A673 (cell line): ENCODE data around the gene CSNK2A1.

ENCODE experiments used
- EZH2 ChIP-seq: fragments of 200-600 bp; sonication (generic); IDR thresholded peaks from 2 replicates; pipeline ENCODE4 v1.6.1; 2017; ENCODE audit warnings: borderline replicate concordance, low read depth, mild to moderate bottlenecking, mixed read lengths, antibody characterized with exemption, low read length; ENCODE audit not compliant: poor library complexity, severe bottlenecking
- TF ChIP-seq, protein P1 (sequence below): fragments of 300-800, 200-600 bp; sonication (generic); conservative IDR thresholded peaks from 2 replicates; pipeline ENCODE4 v1.5.1; 2017; ENCODE audit warnings: low read depth, mild to moderate bottlenecking, antibody characterized with exemption, low read length, moderate library complexity, mixed read lengths

DNA sequence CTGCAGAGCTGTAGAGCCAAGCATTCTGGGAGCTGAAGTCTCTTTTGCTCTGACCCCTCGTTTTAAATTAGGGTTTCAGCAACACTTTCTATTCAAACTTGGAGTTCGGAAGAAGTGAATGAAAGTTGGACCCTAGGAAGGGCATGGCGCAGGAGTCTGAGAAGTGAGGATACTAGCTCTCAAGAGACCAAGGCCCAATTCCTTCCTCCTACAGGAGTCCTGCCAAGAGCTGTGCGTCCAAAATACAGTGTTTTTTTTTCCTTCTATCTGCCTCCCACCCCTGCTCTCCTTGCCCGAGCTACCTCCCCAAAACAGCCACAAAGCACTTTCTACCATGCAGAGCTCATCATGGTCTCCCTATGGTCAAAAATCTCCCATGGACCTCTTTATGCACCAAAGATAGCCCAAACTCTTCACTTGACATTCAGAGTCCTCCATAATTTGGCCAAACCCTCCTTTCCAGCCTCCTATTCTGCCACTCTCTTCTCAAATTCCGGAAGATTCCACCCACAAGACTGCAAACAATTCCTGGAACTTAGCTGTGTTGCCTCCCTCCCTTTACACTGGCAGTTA, 649 bp upstream of the CSNK2A1 start:
- TF ChIP-seq, protein P1, sequence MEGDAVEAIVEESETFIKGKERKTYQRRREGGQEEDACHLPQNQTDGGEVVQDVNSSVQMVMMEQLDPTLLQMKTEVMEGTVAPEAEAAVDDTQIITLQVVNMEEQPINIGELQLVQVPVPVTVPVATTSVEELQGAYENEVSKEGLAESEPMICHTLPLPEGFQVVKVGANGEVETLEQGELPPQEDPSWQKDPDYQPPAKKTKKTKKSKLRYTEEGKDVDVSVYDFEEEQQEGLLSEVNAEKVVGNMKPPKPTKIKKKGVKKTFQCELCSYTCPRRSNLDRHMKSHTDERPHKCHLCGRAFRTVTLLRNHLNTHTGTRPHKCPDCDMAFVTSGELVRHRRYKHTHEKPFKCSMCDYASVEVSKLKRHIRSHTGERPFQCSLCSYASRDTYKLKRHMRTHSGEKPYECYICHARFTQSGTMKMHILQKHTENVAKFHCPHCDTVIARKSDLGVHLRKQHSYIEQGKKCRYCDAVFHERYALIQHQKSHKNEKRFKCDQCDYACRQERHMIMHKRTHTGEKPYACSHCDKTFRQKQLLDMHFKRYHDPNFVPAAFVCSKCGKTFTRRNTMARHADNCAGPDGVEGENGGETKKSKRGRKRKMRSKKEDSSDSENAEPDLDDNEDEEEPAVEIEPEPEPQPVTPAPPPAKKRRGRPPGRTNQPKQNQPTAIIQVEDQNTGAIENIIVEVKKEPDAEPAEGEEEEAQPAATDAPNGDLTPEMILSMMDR = no peak
- TF ChIP-seq EZH2 = no peak
